B cell (primary cell): ENCODE measurements around the gene TMEM116. TPM values are rescaled to one million over a fixed set of nuclear protein-coding genes. Genes with fewer than 3 reads are reported as not detected.
"Not testable (repeated sequence)": the region's sequence is repeated elsewhere in the genome, so short reads cannot be mapped to it uniquely, and the experiment has no call there.

Experiments
- ATAC-seq: fragments of 200-7000 bp; cut with Tn5 transposase; one replicate; pipeline ENCODE4 v1.10.0; 2021; ENCODE audit warnings: low read depth, mild to moderate bottlenecking, moderate number of reproducible peaks, moderate library complexity
- CTCF ChIA-PET: fragments of 350-600 bp; sonication (Branson Sonifier 250); formaldehyde crosslinking; loops from one replicate; lab custom pipeline; 2021; ENCODE audit warnings: antibody characterized with exemption, inconsistent platforms; lab: Charles Lee
- POLR2A ChIA-PET: fragments of 350-600 bp; sonication (Branson Sonifier 250); formaldehyde crosslinking; loops from one replicate; lab custom pipeline; 2021; ENCODE audit warnings: antibody characterized with exemption; lab: Charles Lee
- DNase-seq: peaks from one replicate; pipeline ENCODE4 v3.0.0; 2013
- H2AFZ ChIP-seq: 2 replicates; pipeline ENCODE4 v1.6.1; 2012; ENCODE audit warnings: mild to moderate bottlenecking, low read depth, low read length; ENCODE audit not compliant: insufficient read depth, poor library complexity, severe bottlenecking
- H3K27ac ChIP-seq, 2 donors: 1 replicate in 1 of 2; 2 replicates in 1 of 2; pipeline ENCODE4 v1.5.1; 2012 to 2013; ENCODE audit warnings: low read length in 2 of 2, mild to moderate bottlenecking in 2 of 2, moderate library complexity in 1 of 2
- H3K27me3 ChIP-seq, 4 experiments: fragments of 200-600 bp in 1 of 4; sonication (generic) in 1 of 4; replicated peaks in 1 of 4; 1 replicate in 2 of 4; 2 replicates in 2 of 4; pipeline versions ENCODE4 v1.6.1 to v1.7.0; 2013 to 2016; ENCODE audit warnings: low read length in 3 of 4, mild to moderate bottlenecking in 2 of 4, mixed read lengths in 1 of 4, moderate library complexity in 1 of 4; ENCODE audit not compliant: insufficient read depth in 4 of 4, control insufficient read depth in 3 of 4; ENCODE audit errors: control extremely low read depth in 1 of 4
- H3K36me3 ChIP-seq, 2 experiments: replicated peaks in 1 of 2; 1 replicate in 1 of 2; 2 replicates in 1 of 2; pipeline versions ENCODE4 v1.6.1 to v1.7.1; 2013; ENCODE audit warnings: low read length in 1 of 2; ENCODE audit not compliant: insufficient read depth in 2 of 2, control insufficient read depth in 1 of 2; ENCODE audit errors: control extremely low read depth in 1 of 2, extremely low read depth in 1 of 2
- H3K4me1 ChIP-seq, 2 donors: fragments of 200-600 bp in 1 of 2; sonication (generic) in 1 of 2; 1 replicate in 1 of 2; 2 replicates in 1 of 2; pipeline versions ENCODE4 v1.5.1 to v1.6.1; 2013 to 2017; ENCODE audit warnings: low read length in 2 of 2; ENCODE audit not compliant: control insufficient read depth in 2 of 2, insufficient read depth in 2 of 2
- H3K4me2 ChIP-seq: replicated peaks from 2 replicates; pipeline ENCODE3; 2012; ENCODE audit warnings: mild to moderate bottlenecking, low read depth, low read length; ENCODE audit not compliant: poor library complexity, severe bottlenecking
- H3K4me3 ChIP-seq, 5 experiments: fragments of 200-600 bp in 1 of 5; sonication (generic) in 1 of 5; 1 replicate in 3 of 5; 2 replicates in 2 of 5; pipeline versions ENCODE4 v1.5.1 to v1.7.0; 2011 to 2016; ENCODE audit warnings: low read length in 4 of 5, mild to moderate bottlenecking in 4 of 5, low read depth in 2 of 5, control low read depth in 1 of 5, moderate library complexity in 1 of 5; ENCODE audit not compliant: insufficient read depth in 1 of 5; ENCODE audit errors: control extremely low read depth in 1 of 5, extremely low read depth in 1 of 5
- H3K79me2 ChIP-seq: fragments of 200-600 bp; sonication (generic); one replicate; pipeline ENCODE4 v1.6.0; 2016; ENCODE audit warnings: low read length; ENCODE audit not compliant: control insufficient read depth, insufficient read depth
- H3K9ac ChIP-seq: fragments of 200-600 bp; sonication (generic); 2 replicates; pipeline ENCODE4 v1.6.1; 2017; ENCODE audit warnings: mild to moderate bottlenecking, low read length, moderate library complexity
- H3K9me3 ChIP-seq, 3 donors: one replicate each; pipeline versions ENCODE4 v1.6.1 to v1.7.1; 2013; ENCODE audit warnings: low read length in 2 of 3; ENCODE audit not compliant: control insufficient read depth in 2 of 3, insufficient read depth in 1 of 3; ENCODE audit errors: control extremely low read depth in 1 of 3
- H4K20me1 ChIP-seq: 2 replicates; pipeline ENCODE4 v1.6.0; 2012; ENCODE audit warnings: mild to moderate bottlenecking, low read length; ENCODE audit not compliant: insufficient read depth, control insufficient read depth, poor library complexity, severe bottlenecking
- H3K27ac Mint-ChIP-seq: one replicate; pipeline ENCODE4 v1.8.0; 2021; ENCODE audit warnings: mixed read lengths
- H3K27me3 Mint-ChIP-seq: one replicate; pipeline ENCODE4 v1.8.0; 2021; ENCODE audit warnings: mixed read lengths
- H3K4me1 Mint-ChIP-seq: one replicate; pipeline ENCODE4 v1.8.0; 2021; ENCODE audit warnings: mixed read lengths
- H3K4me3 Mint-ChIP-seq: one replicate; pipeline ENCODE4 v1.8.0; 2021; ENCODE audit warnings: mixed read lengths
- H3K9me3 Mint-ChIP-seq: one replicate; pipeline ENCODE4 v1.8.0; 2022; ENCODE audit warnings: mixed read lengths; ENCODE audit not compliant: insufficient read depth
- CTCF ChIP-seq: fragments of 200-600 bp; IDR thresholded peaks from one replicate; pipeline ENCODE4 v1.8.0; 2022; ENCODE audit warnings: antibody characterized with exemption, mild to moderate bottlenecking
- EZH2 ChIP-seq: IDR thresholded peaks from 2 replicates; pipeline ENCODE4 v1.6.1; 2012; ENCODE audit warnings: borderline replicate concordance, low read depth, mild to moderate bottlenecking, moderate library complexity, low read length; ENCODE audit not compliant: insufficient read depth, poor library complexity, severe bottlenecking
- WGBS: methylation state at CpG from one replicate; pipeline ENCODE4 v1.1.5; 2013; ENCODE audit warnings: missing lambda C conversion rate; ENCODE audit not compliant: insufficient coverage; 5-methylcytosine and 5-hydroxymethylcytosine counted together
- intact Hi-C: fragments of 100-400 bp; cut with micrococcal nuclease; formaldehyde crosslinking; loops from one replicate; pipeline ENCODE4 v1.10.0; 2022
- polyA plus RNA-seq: library from polyadenylated mRNA; depleted of rRNA; stranded (reverse); fragments of >200 nt; gene quantifications from 2 replicates; pipeline ENCODE4 v1.2.3, GENCODE V29; 2012
- total RNA-seq, 2 donors: library from RNA; stranded (reverse); fragments of 120-200 nt in 1 of 2; gene quantifications; 1 replicate in 1 of 2; 2 replicates in 1 of 2; pipeline versions ENCODE4 v1.2.3 to v1.2.4, GENCODE V29; 2013 to 2022

Gene TMEM116
- total and polyA plus RNA-seq, 2 donors (not counting 1 experiment from before 2014, with no cell fraction given) = 7.9 to 11.7 TPM

GRCh38 chr12:111995782-111996480, 17.0 kb downstream of the TMEM116 start:
- ChIA-PET POLR2A (no interaction called here), CTCF (no interaction called here)
- H2AFZ ChIP-seq = no peak overlapping the region
- TF ChIP-seq CTCF = no peak
- TF ChIP-seq EZH2 = no peak
- no CpG with 5 or more reads among the region's 1 CpG for WGBS
- H3K9me3 Mint-ChIP-seq = no peaks in the 10 kb centered on the region
- H3K27me3 ChIP-seq = peaks cover 0 to 19% (median 13%) of the 10 kb centered on the region in 4 experiments
- H3K36me3 ChIP-seq = no peaks in the 10 kb centered on the region
- intact Hi-C loops = no loop called here
- no peak overlapping the region for H3K4me3 Mint-ChIP-seq
- H3K4me3 ChIP-seq = no peak overlapping the region
- no peak overlapping the region for H3K27ac ChIP-seq
- H3K27me3 Mint-ChIP-seq = peaks cover 20% of the 10 kb centered on the region
- ATAC-seq (no peak), DNase-seq (no peak)
- H3K79me2 ChIP-seq = peaks cover 9% of the 10 kb centered on the region
- H3K27ac Mint-ChIP-seq = no peak overlapping the region
- H3K9ac ChIP-seq = no peak overlapping the region
- H4K20me1 ChIP-seq = peaks cover 25% of the 10 kb centered on the region
- H3K4me1 ChIP-seq = peaks cover 46 to 52% of the 10 kb centered on the region in 2 donors
- H3K4me1 Mint-ChIP-seq = peaks cover 46% of the 10 kb centered on the region
- H3K9me3 ChIP-seq = no peaks in the 10 kb centered on the region
- no peak overlapping the region for H3K4me2 ChIP-seq

GRCh38 chr12:111994211-111995111, 18.5 kb downstream of the TMEM116 start:
- H3K9me3 ChIP-seq, H3K9me3 Mint-ChIP-seq, H2AFZ ChIP-seq, H3K27ac Mint-ChIP-seq, H3K27ac ChIP-seq, H3K36me3 ChIP-seq, H3K79me2 ChIP-seq: not testable (repeated sequence)
- Mint-ChIP-seq H3K4me1 (peaks cover 42% of the 10 kb centered on the region), H3K27me3 (peaks cover 28% of the 10 kb centered on the region), H3K4me3 (peak overlapping the region; percentile 91)
- ATAC-seq (peak; percentile 43), DNase-seq (peak; percentile 80)
- Histone ChIP-seq H3K4me1 (peaks cover 42 to 45% of the 10 kb centered on the region in 2 donors), H3K4me2 (peak overlapping the region; percentile 74), H3K27me3 (peaks cover 0 to 17% (median 13%) of the 10 kb centered on the region in 4 experiments), H3K4me3 (peak overlapping the region in 4 of 5 experiments; percentile 16 to 60 (median 36)), H4K20me1 (peaks cover 25% of the 10 kb centered on the region), H3K9ac (peak overlapping the region; percentile 19)
- CTCF ChIA-PET = interaction anchor here (0.5 to 0.9 kb wide), 2 partner anchors 136 to 533 kb away, joined by 3 read pairs; no protein-coding TSS in a partner anchor
- POLR2A ChIA-PET = interaction anchor here (0.7 to 1.3 kb wide), 2 partner anchors 18 to 20 kb away, joined by 4 to 6 read pairs; partner anchors contain the start of genes ERP29 and TMEM116
- intact Hi-C loops = loop anchor here (1.0 to 5.0 kb wide), 4 partner anchors 8 to 47 kb away; no protein-coding TSS in a partner anchor
- 45% methylated on average over 9 of the region's 17 CpGs for WGBS
